Liver (tissue), 9 donors: ENCODE data around the gene MTA2. TPM values are rescaled to one million over a fixed set of nuclear protein-coding genes. Genes with fewer than 3 reads are reported as not detected.
A peak's percentile ranks its signal among the peaks of the same experiment; 100 is the strongest.

ENCODE experiments used
- DNase-seq: peaks from one replicate; pipeline ENCODE4 v3.0.0-alpha.2; 2017; ENCODE audit warnings: low spot score
- H3K27ac ChIP-seq, 2 donors: one replicate each; pipeline ENCODE4 v1.7.0; 2013; ENCODE audit warnings: inconsistent platforms in 2 of 2, low read length in 2 of 2, control low read depth in 1 of 2, low read depth in 1 of 2, mild to moderate bottlenecking in 1 of 2
- H3K27me3 ChIP-seq, 4 donors: one replicate each; pipeline versions ENCODE4 v1.6.1 to v1.7.0; 2013; ENCODE audit warnings: low read length in 3 of 4, inconsistent platforms in 1 of 4, mild to moderate bottlenecking in 1 of 4, moderate library complexity in 1 of 4; ENCODE audit not compliant: control insufficient read depth in 4 of 4, insufficient read depth in 4 of 4
- H3K36me3 ChIP-seq, 4 donors: one replicate each; pipeline versions ENCODE4 v1.6.1 to v1.7.0; 2013; ENCODE audit warnings: low read length in 3 of 4, mild to moderate bottlenecking in 3 of 4, low read depth in 1 of 4, moderate library complexity in 1 of 4; ENCODE audit not compliant: control insufficient read depth in 4 of 4, insufficient read depth in 3 of 4
- H3K4me1 ChIP-seq, 4 donors: one replicate each; pipeline versions ENCODE4 v1.6.1 to v1.7.0; 2013; ENCODE audit warnings: low read length in 3 of 4, mild to moderate bottlenecking in 3 of 4, moderate library complexity in 1 of 4; ENCODE audit not compliant: control insufficient read depth in 4 of 4, insufficient read depth in 4 of 4
- H3K4me3 ChIP-seq, 3 donors: one replicate each; pipeline versions ENCODE4 v1.6.1 to v1.7.0; 2013; ENCODE audit warnings: low read length in 3 of 3, control low read depth in 1 of 3, low read depth in 1 of 3, mild to moderate bottlenecking in 1 of 3
- H3K9ac ChIP-seq, 2 donors: one replicate each; pipeline ENCODE4 v1.7.0; 2013; ENCODE audit warnings: low read length in 2 of 2, mild to moderate bottlenecking in 2 of 2, moderate library complexity in 2 of 2, control low read depth in 1 of 2, low read depth in 1 of 2
- H3K9me3 ChIP-seq, 4 donors: one replicate each; pipeline versions ENCODE4 v1.6.1 to v1.7.0; 2013; ENCODE audit warnings: low read length in 3 of 4; ENCODE audit not compliant: control insufficient read depth in 4 of 4
- EGR1 ChIP-seq, 2 donors: IDR thresholded peaks; 2 replicates each; pipeline ENCODE4 v1.6.1; 2016 to 2018; ENCODE audit warnings: antibody characterized with exemption in 2 of 2, low read depth in 2 of 2
- FOXA2 ChIP-seq: IDR thresholded peaks from 2 replicates; pipeline ENCODE4 v1.6.1; 2016; ENCODE audit warnings: antibody characterized with exemption
- HNF4G ChIP-seq: IDR thresholded peaks from 2 replicates; pipeline ENCODE4 v1.6.1; 2016; ENCODE audit warnings: antibody characterized with exemption
- JUND ChIP-seq, 2 donors: IDR thresholded peaks; 2 replicates each; pipeline ENCODE4 v1.6.1; 2016; ENCODE audit warnings: antibody characterized with exemption in 2 of 2
- NR2F2 ChIP-seq: IDR thresholded peaks from 2 replicates; pipeline ENCODE4 v1.6.1; 2016; ENCODE audit warnings: antibody characterized with exemption
- RAD21 ChIP-seq, 2 donors: IDR thresholded peaks; 2 replicates each; pipeline ENCODE4 v1.6.1; 2016; ENCODE audit warnings: antibody characterized with exemption in 2 of 2, mild to moderate bottlenecking in 2 of 2
- RXRA ChIP-seq, 2 donors: IDR thresholded peaks; 2 replicates each; pipeline ENCODE4 v1.6.1; 2017 to 2018; ENCODE audit warnings: antibody characterized with exemption in 2 of 2, mild to moderate bottlenecking in 1 of 2
- YY1 ChIP-seq: IDR thresholded peaks from 2 replicates; pipeline ENCODE4 v1.6.1; 2016; ENCODE audit warnings: antibody characterized with exemption, mild to moderate bottlenecking
- WGBS: extraction: QIAGEN DNeasy Blood & Tissue Kit; methylation state at CpG from one replicate; pipeline ENCODE4 v1.1.7; 2013; 5-methylcytosine and 5-hydroxymethylcytosine counted together
- polyA plus RNA-seq, 2 donors: library from polyadenylated mRNA; stranded (reverse) in 1 of 2; unstranded in 1 of 2; fragments of 200-250 nt in 1 of 2; fragments of >200 nt in 1 of 2; fragmentation: Nextera tagmentation in 1 of 2; extraction: Ambion mirVana in 1 of 2; gene quantifications; one replicate each; pipeline versions ENCODE4 v1.2.1 to v1.2.3, GENCODE V29; 2013 to 2015
- total RNA-seq, 2 donors: library from RNA; depleted of rRNA; stranded (reverse); fragments of >200 nt; gene quantifications; one replicate each; pipeline ENCODE4 v1.2.3, GENCODE V29; 2014
- TF ChIP-seq, protein P1 (sequence below): IDR thresholded peaks from 2 replicates; pipeline ENCODE4 v1.6.1; 2016; ENCODE audit warnings: antibody characterized with exemption, mild to moderate bottlenecking
- TF ChIP-seq, protein P2 (sequence below): fragments of 150-350 bp; IDR thresholded peaks from 2 replicates; pipeline ENCODE4 v1.5.1; 2017; ENCODE audit warnings: improper control_type of control experiment, low read depth, low read length; ENCODE audit not compliant: missing input control
- TF ChIP-seq, protein P3 (sequence below): IDR thresholded peaks from 2 replicates; pipeline ENCODE4 v1.6.1; 2016; ENCODE audit warnings: antibody characterized with exemption
- donor health status: healthy.
- donor health status: healthy.
- donor health status: healthy.
- donor health status: healthy.
- donor health status: healthy.

The MTA2 gene
- total and polyA plus RNA-seq, 4 donors = 4.4 to 55.3 (median 32.3) TPM

DNA sequence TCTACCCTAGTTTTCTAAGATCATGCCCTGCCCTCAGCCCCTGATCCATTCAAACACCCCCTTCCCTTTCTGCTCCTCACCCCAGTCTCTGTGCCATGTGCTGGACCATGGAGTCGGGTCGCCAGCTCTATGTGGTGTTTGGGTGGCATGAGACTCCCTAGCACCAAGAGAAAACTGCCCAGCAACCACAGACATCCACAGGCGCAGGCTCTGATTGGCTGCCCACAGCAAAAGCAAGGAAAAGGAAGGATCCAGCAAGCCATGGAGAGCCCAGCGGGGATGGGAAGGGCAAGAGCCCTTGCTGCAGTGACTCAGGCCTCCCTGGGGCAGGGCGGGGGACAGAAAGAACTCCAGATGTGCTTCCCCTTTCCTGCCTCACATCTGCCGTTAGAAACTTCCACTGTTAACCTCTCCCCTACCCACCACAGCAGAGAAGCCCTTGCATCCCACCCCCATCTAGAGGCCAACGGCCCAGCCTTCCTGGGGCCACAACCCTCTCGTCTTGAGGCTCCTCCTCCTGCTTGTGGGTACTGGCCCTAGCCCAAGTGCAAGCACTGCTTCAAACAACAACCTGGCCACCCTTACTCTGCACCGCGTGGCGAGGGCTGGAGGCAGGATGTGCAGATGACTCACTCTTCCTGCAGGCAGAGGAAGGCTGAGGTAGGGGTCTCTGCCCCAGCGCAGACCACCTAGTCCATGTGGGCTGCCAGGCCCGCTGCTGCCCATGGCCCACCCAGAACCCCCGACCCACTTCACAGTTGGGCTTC, 45.4 kb downstream of the MTA2 start:
- Histone ChIP-seq H3K4me1 (peaks cover 9 to 60% (median 44%) of the 10 kb centered on the region in 4 donors), H3K4me3 (no peak overlapping the region), H3K9ac (no peak overlapping the region), H3K27me3 (no peaks in the 10 kb centered on the region), H3K9me3 (no peaks in the 10 kb centered on the region), H3K27ac (peak overlapping the region; percentile 60 to 75), H3K36me3 (peaks cover 4 to 19% (median 15%) of the 10 kb centered on the region in 4 donors)
- DNase-seq = no peak
- TF ChIP-seq HNF4G = no peak
- TF ChIP-seq NR2F2 = peak; percentile 16
- TF ChIP-seq JUND (IDR thresholded peaks at IDR 0.05) = peak; percentile 68 to 78
- WGBS = 55% methylated on average over 14 of the region's 14 CpGs

DNA sequence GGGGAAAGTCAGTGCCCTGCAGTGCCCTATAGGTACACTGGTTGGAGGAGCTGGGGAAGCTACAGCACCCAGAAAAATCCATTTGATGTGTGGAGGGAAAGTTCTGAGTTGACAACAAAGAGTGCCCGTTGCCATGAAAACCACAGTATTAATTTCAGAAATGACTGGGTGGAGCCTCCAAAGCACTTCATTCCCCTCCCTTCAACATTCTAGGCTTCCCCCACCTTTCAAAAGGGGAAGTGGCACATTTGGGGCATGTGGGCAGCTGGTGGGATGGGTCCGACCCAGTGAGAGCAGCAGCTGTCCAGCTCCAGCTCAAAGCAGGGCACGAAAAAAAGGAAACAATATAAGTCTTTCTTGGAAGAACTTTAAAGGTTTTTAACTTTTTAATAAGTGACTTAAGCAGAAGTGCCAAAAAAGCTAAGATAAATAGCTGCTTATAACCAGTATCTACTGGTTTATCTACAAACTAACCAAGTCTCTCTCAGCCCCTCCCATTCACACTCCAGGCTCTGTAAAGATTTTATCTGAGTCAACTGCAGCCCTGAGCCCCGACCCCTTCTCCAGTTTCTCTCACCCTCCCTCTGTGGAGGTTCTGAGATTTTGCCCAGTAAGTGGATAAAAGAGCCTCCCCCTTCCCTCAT, 46.1 kb downstream of the MTA2 start:
- TF ChIP-seq NR2F2 (no peak), RAD21 (IDR thresholded peaks at IDR 0.05) (no peak)
- TF ChIP-seq, protein P1, sequence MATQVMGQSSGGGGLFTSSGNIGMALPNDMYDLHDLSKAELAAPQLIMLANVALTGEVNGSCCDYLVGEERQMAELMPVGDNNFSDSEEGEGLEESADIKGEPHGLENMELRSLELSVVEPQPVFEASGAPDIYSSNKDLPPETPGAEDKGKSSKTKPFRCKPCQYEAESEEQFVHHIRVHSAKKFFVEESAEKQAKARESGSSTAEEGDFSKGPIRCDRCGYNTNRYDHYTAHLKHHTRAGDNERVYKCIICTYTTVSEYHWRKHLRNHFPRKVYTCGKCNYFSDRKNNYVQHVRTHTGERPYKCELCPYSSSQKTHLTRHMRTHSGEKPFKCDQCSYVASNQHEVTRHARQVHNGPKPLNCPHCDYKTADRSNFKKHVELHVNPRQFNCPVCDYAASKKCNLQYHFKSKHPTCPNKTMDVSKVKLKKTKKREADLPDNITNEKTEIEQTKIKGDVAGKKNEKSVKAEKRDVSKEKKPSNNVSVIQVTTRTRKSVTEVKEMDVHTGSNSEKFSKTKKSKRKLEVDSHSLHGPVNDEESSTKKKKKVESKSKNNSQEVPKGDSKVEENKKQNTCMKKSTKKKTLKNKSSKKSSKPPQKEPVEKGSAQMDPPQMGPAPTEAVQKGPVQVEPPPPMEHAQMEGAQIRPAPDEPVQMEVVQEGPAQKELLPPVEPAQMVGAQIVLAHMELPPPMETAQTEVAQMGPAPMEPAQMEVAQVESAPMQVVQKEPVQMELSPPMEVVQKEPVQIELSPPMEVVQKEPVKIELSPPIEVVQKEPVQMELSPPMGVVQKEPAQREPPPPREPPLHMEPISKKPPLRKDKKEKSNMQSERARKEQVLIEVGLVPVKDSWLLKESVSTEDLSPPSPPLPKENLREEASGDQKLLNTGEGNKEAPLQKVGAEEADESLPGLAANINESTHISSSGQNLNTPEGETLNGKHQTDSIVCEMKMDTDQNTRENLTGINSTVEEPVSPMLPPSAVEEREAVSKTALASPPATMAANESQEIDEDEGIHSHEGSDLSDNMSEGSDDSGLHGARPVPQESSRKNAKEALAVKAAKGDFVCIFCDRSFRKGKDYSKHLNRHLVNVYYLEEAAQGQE = peak; percentile 24
- Histone ChIP-seq H3K27ac (peak overlapping the region; percentile 60 to 75), H3K27me3 (no peaks in the 10 kb centered on the region), H3K36me3 (peaks cover 4 to 19% (median 15%) of the 10 kb centered on the region in 4 donors), H3K4me1 (peaks cover 9 to 54% (median 40%) of the 10 kb centered on the region in 4 donors), H3K4me3 (no peak overlapping the region), H3K9ac (peak overlapping the region in 1 of 2 donors; percentile 6), H3K9me3 (no peaks in the 10 kb centered on the region)
- 61% methylated on average over 4 of the region's 4 CpGs for WGBS
- DNase-seq = no peak

DNA sequence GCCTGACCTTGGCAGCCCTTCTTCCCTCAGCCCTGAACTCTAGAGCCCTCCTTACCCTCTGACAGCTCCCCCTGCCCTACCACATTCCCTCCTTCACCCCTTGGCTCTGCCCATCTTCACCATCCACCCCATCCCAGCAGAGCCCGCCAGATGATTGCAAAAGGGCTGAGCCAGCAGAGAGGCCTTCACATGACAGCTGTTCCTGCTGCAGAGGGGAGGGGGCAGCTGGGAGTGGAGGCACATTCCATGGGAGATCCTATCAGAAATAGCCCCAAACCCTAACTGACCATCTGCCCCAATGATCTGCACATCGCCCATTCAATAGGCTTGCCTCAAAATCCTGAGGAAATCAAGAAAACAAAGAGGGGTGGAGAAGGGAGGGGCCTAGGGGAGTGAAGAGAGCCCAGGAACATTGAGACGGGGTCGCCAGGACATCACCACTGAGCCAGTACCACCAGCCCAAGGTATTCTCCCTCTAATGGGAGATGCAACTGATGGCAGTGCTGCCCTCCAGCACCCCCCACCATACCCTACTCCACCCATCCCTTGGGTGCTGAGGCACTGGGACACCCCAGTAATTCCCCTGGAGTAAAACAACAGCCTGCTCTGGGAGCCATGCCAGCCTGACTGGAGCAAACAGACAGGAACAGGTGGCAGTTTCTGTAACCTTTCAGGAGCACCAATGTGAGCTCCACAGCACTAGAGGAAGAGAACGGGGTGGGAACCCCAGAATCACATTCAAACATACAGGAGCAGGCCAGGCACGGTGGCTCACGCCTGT, 47.1 kb downstream of the MTA2 start:
- Histone ChIP-seq H3K27me3 (no peaks in the 10 kb centered on the region), H3K4me3 (no peak overlapping the region), H3K4me1 (peaks cover 9 to 55% (median 39%) of the 10 kb centered on the region in 4 donors), H3K9me3 (no peaks in the 10 kb centered on the region), H3K27ac (peak overlapping the region in 1 of 2 donors; percentile 84), H3K36me3 (peaks cover 4 to 14% (median 9%) of the 10 kb centered on the region in 4 donors), H3K9ac (no peak overlapping the region)
- WGBS = 56% methylated on average over 7 of the region's 7 CpGs
- TF ChIP-seq, protein P2, sequence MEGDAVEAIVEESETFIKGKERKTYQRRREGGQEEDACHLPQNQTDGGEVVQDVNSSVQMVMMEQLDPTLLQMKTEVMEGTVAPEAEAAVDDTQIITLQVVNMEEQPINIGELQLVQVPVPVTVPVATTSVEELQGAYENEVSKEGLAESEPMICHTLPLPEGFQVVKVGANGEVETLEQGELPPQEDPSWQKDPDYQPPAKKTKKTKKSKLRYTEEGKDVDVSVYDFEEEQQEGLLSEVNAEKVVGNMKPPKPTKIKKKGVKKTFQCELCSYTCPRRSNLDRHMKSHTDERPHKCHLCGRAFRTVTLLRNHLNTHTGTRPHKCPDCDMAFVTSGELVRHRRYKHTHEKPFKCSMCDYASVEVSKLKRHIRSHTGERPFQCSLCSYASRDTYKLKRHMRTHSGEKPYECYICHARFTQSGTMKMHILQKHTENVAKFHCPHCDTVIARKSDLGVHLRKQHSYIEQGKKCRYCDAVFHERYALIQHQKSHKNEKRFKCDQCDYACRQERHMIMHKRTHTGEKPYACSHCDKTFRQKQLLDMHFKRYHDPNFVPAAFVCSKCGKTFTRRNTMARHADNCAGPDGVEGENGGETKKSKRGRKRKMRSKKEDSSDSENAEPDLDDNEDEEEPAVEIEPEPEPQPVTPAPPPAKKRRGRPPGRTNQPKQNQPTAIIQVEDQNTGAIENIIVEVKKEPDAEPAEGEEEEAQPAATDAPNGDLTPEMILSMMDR = no peak
- TF ChIP-seq RXRA (IDR thresholded peaks at IDR 0.05) (no peak), EGR1 (IDR thresholded peaks at IDR 0.05; ENCODE audit: low read depth in 2 of 2) (no peak), FOXA2 (no peak), YY1 (no peak), RAD21 (IDR thresholded peaks at IDR 0.05) (no peak)
- TF ChIP-seq, protein P1 = no peak
- TF ChIP-seq, protein P3, sequence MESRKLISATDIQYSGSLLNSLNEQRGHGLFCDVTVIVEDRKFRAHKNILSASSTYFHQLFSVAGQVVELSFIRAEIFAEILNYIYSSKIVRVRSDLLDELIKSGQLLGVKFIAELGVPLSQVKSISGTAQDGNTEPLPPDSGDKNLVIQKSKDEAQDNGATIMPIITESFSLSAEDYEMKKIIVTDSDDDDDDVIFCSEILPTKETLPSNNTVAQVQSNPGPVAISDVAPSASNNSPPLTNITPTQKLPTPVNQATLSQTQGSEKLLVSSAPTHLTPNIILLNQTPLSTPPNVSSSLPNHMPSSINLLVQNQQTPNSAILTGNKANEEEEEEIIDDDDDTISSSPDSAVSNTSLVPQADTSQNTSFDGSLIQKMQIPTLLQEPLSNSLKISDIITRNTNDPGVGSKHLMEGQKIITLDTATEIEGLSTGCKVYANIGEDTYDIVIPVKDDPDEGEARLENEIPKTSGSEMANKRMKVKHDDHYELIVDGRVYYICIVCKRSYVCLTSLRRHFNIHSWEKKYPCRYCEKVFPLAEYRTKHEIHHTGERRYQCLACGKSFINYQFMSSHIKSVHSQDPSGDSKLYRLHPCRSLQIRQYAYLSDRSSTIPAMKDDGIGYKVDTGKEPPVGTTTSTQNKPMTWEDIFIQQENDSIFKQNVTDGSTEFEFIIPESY = no peak
- no peak for DNase-seq
